ENCODE measurements around the gene PTPRN2. TPM values are rescaled to one million over a fixed set of nuclear protein-coding genes. Genes with fewer than 3 reads are reported as not detected.

The PTPRN2 gene
- total and polyA plus RNA-seq, 2 of the 13 experiments (the other 11 are each of a cell fraction or from before 2014, with no cell fraction given), result 2.5 to 24.2 TPM

DNA sequence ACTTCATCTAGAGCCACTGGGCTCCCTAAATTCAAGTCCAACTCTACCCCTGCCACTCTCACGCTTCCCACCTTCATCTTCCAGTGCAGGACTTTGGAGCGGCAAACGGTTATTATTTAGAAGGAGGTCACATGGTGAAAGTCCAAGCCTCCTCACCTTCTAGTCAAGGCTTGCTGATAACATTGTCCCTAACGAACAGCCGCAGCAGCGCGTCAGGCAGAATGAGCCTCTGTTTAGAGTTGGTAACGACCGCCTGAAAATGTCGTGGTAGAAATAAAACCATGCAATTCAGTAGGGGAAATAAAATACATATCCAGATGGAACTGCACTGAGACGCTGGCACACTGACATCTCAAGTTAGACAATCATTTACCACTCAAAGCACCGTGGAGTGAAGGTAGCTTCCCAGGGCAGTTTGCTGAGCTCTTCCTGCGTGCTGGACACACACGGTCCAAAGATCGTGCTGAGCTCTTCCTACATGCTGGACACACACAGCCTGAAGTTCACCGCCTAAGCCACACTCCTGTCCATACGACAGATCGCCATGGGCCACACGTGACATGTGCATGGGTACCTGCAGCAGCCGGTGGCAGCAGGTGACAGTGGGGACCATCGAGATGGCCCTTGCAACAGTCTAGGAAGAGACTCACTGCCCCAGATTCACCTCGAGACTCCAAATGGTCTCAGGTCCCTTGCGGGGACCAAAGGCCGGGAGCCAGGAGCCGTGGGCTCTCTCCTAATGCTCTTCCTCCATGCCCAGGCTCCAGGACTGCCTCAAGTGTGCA is 323.5 kb downstream of the PTPRN2 start (continued):
- TF ChIP-seq HOMEZ (CRISPR knock-in tag; IDR thresholded peaks at IDR 0.05; ENCODE audit: low read depth) (peak; percentile 51; the same call in 1 of the 2 replicates), GTF3A (CRISPR knock-in tag; conservative IDR thresholded peaks at IDR 0.05) (no peak), AKAP8 (CRISPR knock-in tag; IDR thresholded peaks at IDR 0.05) (0 out of 2 replicates have a peak, but pooled peaks have one; percentile 20), ZNF430 (CRISPR knock-in tag; IDR thresholded peaks at IDR 0.05) (peak; percentile 69; the same call in 1 of the 2 replicates), ZNF142 (CRISPR knock-in tag; IDR thresholded peaks at IDR 0.05) (no peak), ETV6 (CRISPR knock-in tag; conservative IDR thresholded peaks at IDR 0.05) (no peak), TERF1 (CRISPR knock-in tag; IDR thresholded peaks at IDR 0.05) (no peak), ARNTL (CRISPR knock-in tag; IDR thresholded peaks at IDR 0.05) (peak; percentile 92), SRSF1 (optimal IDR thresholded peaks at IDR 0.05; ENCODE audit: low read depth, low read length) (no peak), MIER2 (CRISPR knock-in tag; IDR thresholded peaks at IDR 0.05) (0 out of 2 replicates have a peak, but pooled peaks have one; percentile 37), TSC22D2 (CRISPR knock-in tag; IDR thresholded peaks at IDR 0.05; ENCODE audit: borderline replicate concordance) (peak; percentile 53; the same call in 1 of the 2 replicates), ZNF17 (CRISPR knock-in tag; IDR thresholded peaks at IDR 0.05) (no peak), ZNF317 (CRISPR knock-in tag; IDR thresholded peaks at IDR 0.05) (peak; percentile 55; the same call in 1 of the 2 replicates), ZNF333 (CRISPR knock-in tag; IDR thresholded peaks at IDR 0.05; ENCODE audit: borderline replicate concordance) (no peak), RAD21 (CRISPR knock-in tag; IDR thresholded peaks at IDR 0.05) (peak; percentile 18; the same call in 1 of the 2 replicates), MEF2D (CRISPR knock-in tag; IDR thresholded peaks at IDR 0.05) (no peak), ZSCAN29 (CRISPR knock-in tag; conservative IDR thresholded peaks at IDR 0.05) (no peak)
- TF ChIP-seq, protein P1, sequence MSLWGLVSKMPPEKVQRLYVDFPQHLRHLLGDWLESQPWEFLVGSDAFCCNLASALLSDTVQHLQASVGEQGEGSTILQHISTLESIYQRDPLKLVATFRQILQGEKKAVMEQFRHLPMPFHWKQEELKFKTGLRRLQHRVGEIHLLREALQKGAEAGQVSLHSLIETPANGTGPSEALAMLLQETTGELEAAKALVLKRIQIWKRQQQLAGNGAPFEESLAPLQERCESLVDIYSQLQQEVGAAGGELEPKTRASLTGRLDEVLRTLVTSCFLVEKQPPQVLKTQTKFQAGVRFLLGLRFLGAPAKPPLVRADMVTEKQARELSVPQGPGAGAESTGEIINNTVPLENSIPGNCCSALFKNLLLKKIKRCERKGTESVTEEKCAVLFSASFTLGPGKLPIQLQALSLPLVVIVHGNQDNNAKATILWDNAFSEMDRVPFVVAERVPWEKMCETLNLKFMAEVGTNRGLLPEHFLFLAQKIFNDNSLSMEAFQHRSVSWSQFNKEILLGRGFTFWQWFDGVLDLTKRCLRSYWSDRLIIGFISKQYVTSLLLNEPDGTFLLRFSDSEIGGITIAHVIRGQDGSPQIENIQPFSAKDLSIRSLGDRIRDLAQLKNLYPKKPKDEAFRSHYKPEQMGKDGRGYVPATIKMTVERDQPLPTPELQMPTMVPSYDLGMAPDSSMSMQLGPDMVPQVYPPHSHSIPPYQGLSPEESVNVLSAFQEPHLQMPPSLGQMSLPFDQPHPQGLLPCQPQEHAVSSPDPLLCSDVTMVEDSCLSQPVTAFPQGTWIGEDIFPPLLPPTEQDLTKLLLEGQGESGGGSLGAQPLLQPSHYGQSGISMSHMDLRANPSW (CRISPR knock-in tag; IDR thresholded peaks at IDR 0.05; ENCODE audit: borderline replicate concordance), result no peak
